ENCODE data around the gene ADCY5.

Gene ADCY5

GRCh38 chr3:123429362-123430125 is 19.3 kb downstream of the ADCY5 start:
- no peak for DNase-seq (ENCODE audit: low read depth in 2 of 2)

GRCh38 chr3:123424999-123425712 is 23.7 kb downstream of the ADCY5 start:
- DNase-seq (ENCODE audit: low read depth in 2 of 2) = no peak

- DNase-seq (ENCODE audit: low read depth in 2 of 2) = no peak
Observed at GRCh38 chr3:123424321-123424998, 24.4 kb downstream of the ADCY5 start.

GRCh38 chr3:123423806-123424205 is 25.1 kb downstream of the ADCY5 start:
- DNase-seq (ENCODE audit: low read depth in 2 of 2) = no peak

GRCh38 chr3:123423031-123423430 is 25.9 kb downstream of the ADCY5 start:
- no peak for DNase-seq (ENCODE audit: low read depth in 2 of 2)

- no peak for DNase-seq (ENCODE audit: low read depth in 2 of 2)
Observed at GRCh38 chr3:123422457-123422856, 26.4 kb downstream of the ADCY5 start.

- no peak for DNase-seq (ENCODE audit: low read depth in 2 of 2)
Observed at GRCh38 chr3:123421353-123422174, 27.3 kb downstream of the ADCY5 start.

- DNase-seq (ENCODE audit: low read depth in 2 of 2) = no peak
Observed at GRCh38 chr3:123420416-123420968, 28.4 kb downstream of the ADCY5 start.

GRCh38 chr3:123419850-123420297 is 29.0 kb downstream of the ADCY5 start:
- DNase-seq (ENCODE audit: low read depth in 2 of 2) = no peak

GRCh38 chr3:123419181-123419849 is 29.6 kb downstream of the ADCY5 start:
- DNase-seq (ENCODE audit: low read depth in 2 of 2) = no peak

- no peak for DNase-seq (ENCODE audit: low read depth in 2 of 2)
Observed at GRCh38 chr3:123416647-123417046, 32.2 kb downstream of the ADCY5 start.

GRCh38 chr3:123416173-123416572 is 32.7 kb downstream of the ADCY5 start:
- DNase-seq (ENCODE audit: low read depth in 2 of 2) = no peak

GRCh38 chr3:123414973-123415775 is 33.7 kb downstream of the ADCY5 start:
- DNase-seq (ENCODE audit: low read depth in 2 of 2) = no peak

GRCh38 chr3:123412811-123413604 is 35.9 kb downstream of the ADCY5 start:
- DNase-seq (ENCODE audit: low read depth in 2 of 2) = no peak

GRCh38 chr3:123412076-123412475 is 36.8 kb downstream of the ADCY5 start:
- DNase-seq (ENCODE audit: low read depth in 2 of 2) = no peak

- no peak for DNase-seq (ENCODE audit: low read depth in 2 of 2)
Observed at GRCh38 chr3:123411340-123412040, 37.4 kb downstream of the ADCY5 start.

GRCh38 chr3:123410149-123410515 is 38.8 kb downstream of the ADCY5 start:
- no peak for DNase-seq (ENCODE audit: low read depth in 2 of 2)

- DNase-seq (ENCODE audit: low read depth in 2 of 2) = no peak
Observed at GRCh38 chr3:123409443-123410148, 39.3 kb downstream of the ADCY5 start.

Data from stimulated activated CD8-positive, alpha-beta memory T cell treated with anti-CD3 and anti-CD28 coated beads, Interleukin-7, amount 100 ng/mL, for 1 hour (primary cell).